ENCODE data around the gene CD40.

The CD40 gene

GRCh38 chr20:46159101-46159897, 41.2 kb downstream of the CD40 start:
- no peak overlapping the region for H3K4me3 ChIP-seq (replicated peaks; ENCODE audit: low read depth, low read length)
- DNase-seq (ENCODE audit: low read depth) = no peak
- no peak for TF ChIP-seq CTCF (IDR thresholded peaks at IDR 0.05; ENCODE audit: low read length, missing control alignments)

GRCh38 chr20:46160661-46161060, 42.5 kb downstream of the CD40 start:
- no peak for DNase-seq (ENCODE audit: low read depth)
- no peak overlapping the region for H3K4me3 ChIP-seq (replicated peaks; ENCODE audit: low read depth, low read length)

GRCh38 chr20:46161921-46162320, 43.8 kb downstream of the CD40 start:
- TF ChIP-seq CTCF (IDR thresholded peaks at IDR 0.05; ENCODE audit: low read length, missing control alignments) = no peak
- DNase-seq (ENCODE audit: low read depth) = no peak
- no peak overlapping the region for H3K4me3 ChIP-seq (replicated peaks; ENCODE audit: low read depth, low read length)

More at GRCh38 chr20:46160661-46161060, 42.5 kb downstream of the CD40 start:
- TF ChIP-seq CTCF (IDR thresholded peaks at IDR 0.05; ENCODE audit: low read length, missing control alignments) = no peak

- TF ChIP-seq CTCF (IDR thresholded peaks at IDR 0.05; ENCODE audit: low read length, missing control alignments) = no peak
- DNase-seq (ENCODE audit: low read depth) = no peak
- no peak overlapping the region for H3K4me3 ChIP-seq (replicated peaks; ENCODE audit: low read depth, low read length)
These were observed 46.1 kb downstream of the CD40 start for GRCh38 chr20:46164254-46164653.

- no peak for TF ChIP-seq CTCF (IDR thresholded peaks at IDR 0.05; ENCODE audit: low read length, missing control alignments)
- no peak overlapping the region for H3K4me3 ChIP-seq (replicated peaks; ENCODE audit: low read depth, low read length)
These were observed 49.0 kb downstream of the CD40 start for GRCh38 chr20:46167080-46167479.

GRCh38 chr20:46168438-46168837, 50.3 kb downstream of the CD40 start:
- no peak overlapping the region for H3K4me3 ChIP-seq (replicated peaks; ENCODE audit: low read depth, low read length)
- DNase-seq (ENCODE audit: low read depth) = no peak
- TF ChIP-seq CTCF (IDR thresholded peaks at IDR 0.05; ENCODE audit: low read length, missing control alignments) = no peak

More at GRCh38 chr20:46167080-46167479, 49.0 kb downstream of the CD40 start:
- no peak for DNase-seq (ENCODE audit: low read depth)
